EH (cell line): ENCODE measurements around the gene LRRC9.
A peak's percentile ranks its signal among the peaks of the same experiment; 100 is the strongest.
"Not testable (repeated sequence)": the region's sequence is repeated elsewhere in the genome, so short reads cannot be mapped to it uniquely, and the experiment has no call there.

ENCODE experiments used
- DNase-seq: peaks from one replicate; pipeline ENCODE4 v3.0.0-alpha.2; 2015; ENCODE audit warnings: low read depth

Gene LRRC9

DNA sequence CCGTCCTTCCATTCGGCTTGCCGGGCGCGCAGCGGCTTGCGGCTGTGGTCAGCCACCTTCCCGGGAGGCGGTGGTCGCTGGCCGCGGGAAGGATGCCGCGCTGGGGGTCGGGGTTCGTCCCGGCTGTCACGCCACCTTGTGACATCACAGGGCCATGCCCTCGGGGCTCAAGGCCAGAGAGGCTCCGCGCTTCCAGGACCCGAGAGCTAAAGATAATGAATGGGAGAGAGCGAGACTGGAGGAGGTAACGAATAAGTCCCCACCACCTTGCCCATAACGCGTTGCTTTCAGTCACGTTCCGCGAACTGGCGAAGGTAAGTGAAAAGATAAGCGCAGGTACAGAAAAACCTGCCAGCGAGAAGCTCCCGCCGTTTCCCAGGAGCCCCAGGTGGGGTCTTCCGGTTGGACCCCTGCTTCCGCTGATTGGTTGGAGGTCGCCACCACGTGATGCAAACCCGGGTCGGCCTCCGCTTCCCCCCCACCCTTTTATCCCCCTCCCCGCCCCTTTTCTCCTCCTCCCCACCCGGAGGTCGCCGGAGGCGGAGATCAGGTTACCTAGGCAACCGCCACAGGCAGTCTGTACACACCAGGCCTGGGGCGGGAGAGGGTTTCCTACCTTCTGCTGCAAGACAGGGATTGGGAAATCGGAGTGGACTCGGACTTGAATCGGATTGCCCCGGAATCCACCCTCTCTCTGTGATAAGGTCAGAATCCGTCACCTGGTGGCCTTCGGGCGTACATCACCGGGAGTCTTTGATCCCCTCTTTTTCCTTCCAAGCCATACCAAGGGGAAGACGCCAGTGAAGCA is at the start of gene LRRC9:
Gene LRRC9 (plus strand): TSS at position 575 of the 808 bp plus-strand sequence.
- no peak for DNase-seq

DNA sequence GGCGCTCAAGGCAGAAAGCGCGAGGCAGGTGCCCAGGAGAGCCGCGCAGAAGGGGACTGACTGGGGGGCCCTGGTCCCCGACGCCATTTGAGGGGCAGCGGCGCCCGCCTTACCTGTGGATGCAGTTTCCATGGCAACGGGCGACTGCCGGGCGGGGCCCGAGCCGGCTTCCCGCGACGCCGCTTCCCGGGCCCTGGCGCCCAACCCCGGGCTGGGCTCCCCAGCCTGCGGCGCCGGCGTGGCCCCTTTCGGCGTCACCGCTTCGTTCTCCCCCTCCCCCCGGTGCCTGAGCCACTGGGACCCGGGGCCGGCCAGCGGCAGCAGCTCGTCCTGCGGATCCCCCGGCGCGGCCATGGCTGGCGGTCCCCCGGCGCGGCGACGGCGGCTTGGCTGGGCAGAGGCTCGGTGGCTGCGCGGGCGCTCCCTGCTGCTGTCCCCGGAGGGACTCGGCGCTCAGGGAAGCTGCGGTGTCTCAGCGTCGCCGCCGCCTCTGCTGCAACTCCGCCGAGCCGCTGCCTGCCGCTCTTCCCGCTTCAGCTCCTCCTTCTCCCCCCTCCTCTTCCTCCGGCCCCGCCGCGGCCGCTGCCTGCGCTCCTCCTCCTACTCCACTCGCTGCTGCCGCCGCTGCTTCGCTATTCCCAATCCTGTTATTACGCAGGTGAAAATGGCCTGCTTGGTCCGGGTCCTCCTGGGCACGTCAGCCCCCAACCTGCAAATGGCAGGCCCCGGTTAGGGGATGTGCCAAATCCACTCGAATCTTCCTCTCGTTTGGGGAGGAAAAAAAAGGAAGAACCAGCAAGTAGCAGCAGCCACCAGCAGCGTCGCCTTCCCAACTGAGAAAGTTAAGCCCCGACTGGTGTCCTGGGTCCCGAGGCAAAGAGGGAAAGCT is 49.4 kb upstream of the LRRC9 start, which contains the start of gene RTN1:
Gene RTN1 (minus strand): TSS at position 500 of the 889 bp plus-strand sequence. CDS start 146 bp downstream, at position 354.
- peak; percentile 60 for DNase-seq

DNA sequence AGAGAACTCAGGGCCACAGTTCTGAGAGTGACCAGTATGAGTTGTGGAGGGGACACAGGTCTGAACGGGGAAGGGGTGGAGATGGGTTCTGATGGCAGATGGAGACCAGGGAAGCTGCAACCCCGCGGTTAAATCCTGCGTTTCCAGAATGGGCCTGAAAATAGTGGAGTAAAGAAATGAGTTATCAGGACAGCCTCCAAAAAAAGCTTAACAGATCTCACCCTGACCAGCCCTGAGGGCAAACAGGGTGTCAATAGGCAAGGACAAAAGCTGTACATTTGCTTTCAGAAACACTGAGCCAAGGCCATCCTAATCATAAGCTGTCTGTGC is 48.8 kb upstream of the LRRC9 start:
- no peak for DNase-seq

DNA sequence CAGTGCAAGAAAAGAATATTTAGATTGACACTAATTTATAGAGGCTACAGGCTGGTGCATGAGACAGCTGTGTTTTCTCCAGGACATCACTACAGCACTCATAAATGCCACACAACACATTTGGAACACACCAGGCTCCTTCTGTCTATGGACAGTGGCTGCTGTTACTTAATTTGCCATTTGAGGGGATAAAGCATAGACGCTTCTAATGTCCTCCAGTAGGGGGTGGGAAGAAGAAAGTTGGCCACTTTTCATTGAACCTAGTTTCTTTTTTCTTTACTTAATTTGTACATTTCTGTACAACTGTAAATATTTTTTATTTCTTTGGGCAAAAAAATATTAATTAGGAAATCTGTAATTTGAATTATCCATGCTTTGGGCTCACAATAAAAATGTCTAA is 37.0 kb upstream of the LRRC9 start:
- DNase-seq = peak; percentile 1

DNA sequence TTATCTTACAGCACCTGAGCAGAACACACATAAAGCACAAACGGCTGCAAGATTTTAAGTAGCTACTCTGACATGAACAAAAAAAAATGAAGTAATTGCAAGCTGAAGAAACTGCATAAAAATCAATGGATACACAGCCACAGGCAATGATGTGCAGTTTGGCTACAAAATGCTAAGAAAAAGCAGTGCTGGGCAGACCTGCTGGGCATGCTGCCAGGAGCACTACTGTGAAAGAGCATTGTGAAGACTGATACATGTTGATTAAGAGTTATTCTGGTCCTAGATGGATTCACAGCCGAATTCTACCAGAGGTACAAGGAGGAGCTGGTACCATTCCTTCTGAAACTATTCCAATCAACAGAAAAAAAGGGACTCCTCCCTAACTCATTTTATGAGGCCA is 29.3 kb upstream of the LRRC9 start:
- DNase-seq = no peak

DNA sequence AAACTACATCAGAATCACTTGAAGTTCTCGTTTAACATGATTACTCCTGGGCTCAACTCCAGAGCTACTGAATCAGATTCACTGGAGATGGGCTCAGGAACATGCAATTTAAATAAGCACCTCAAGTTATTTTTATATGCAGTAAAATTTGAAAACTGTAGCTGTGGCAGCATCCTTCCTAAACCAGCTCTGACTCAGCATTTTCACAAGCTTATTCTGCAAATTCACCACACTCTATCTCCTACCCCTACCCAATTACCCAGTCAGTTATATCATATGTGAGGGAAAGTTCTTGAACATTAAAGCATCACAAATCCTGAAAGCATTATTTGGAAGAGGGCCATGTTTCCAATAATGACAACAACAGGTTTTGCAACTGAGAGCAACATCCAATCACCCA is 24.2 kb upstream of the LRRC9 start:
- no peak for DNase-seq

DNA sequence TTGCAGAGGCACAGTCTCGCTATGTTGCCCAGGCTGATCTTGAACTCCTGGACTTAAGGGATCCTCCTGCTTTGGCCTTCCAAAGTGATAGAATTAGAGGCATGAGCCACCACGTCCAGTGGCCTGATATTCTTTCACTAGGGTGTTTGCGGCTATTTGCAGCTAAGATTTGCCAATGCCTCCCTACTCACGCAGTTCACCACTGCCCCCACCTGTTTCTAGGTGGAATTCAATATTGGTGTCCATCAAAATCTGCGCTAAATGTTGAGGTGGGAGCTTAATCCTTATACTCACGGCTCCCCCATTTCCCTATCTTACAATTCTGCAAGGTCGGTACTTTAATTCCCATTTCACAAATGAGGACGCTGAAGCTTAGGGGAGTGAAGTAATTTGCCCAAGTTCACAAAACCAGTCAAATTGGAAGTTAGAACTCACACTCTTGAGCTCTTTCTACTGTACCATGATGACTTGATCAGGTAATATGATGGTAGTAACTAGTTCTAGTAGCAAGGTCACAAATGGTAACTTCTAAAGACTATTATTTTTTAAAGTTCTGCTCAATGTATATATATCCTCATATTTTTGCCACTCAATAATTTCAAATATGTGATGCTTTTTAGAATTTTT is 22.1 kb upstream of the LRRC9 start:
- peak; percentile 7 for DNase-seq

DNA sequence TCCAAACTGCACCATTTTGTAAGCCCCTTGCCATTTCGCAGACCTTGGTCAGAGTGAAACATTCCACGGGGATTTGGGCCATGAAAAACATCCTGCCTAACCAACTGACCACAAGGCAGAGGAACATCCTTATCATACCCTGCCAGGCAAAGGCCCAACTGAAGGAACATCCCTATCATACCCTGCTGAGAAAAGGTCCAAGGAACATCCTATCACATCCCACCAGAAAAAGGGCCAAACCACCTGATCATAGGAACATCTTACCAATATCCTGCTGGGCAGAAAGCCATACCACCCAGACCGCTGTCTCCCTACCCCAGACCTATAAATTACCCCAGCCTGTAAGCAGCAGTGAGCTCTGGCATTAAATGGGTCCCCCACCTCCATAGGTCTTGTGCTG is 19.4 kb upstream of the LRRC9 start:
- DNase-seq = no peak

DNA sequence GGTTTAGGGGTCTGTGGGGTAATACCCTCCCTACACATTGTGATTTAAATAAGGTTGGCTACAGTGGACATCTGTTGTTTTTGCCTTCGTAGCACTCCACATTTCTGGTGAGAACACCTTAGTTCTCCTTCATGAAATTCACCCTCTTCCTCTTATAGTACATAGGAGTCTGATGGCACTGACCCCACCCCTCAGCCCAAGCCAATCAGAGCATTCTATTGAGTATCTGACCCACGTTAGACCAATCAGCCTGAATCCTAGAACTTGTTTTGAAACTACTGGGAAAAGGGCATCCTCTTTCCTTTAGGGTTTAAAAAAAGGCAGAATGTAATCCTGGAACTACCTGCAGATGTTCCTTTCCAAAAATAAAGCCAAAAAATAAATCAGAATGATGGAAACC is 15.8 kb upstream of the LRRC9 start:
- DNase-seq = no peak

DNA sequence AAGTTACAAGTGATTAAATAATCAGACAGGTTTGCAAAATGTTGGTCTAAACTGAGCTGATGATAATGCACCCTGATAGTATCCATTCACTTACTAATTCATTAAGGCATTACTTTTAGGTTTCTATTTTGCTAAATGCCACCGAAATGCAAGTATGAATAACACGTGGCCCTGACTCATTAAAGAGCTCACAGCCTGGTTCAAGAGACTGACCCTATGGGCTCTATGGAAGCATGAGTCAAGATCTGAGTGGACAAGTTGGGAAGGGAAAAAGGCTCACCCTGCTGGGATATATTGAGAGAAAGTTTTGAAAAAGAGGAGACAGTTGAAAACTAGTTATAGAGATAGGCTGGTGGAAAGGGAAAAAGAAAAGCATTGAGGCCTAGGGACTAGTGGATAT is 14.8 kb upstream of the LRRC9 start:
- no peak for DNase-seq

DNA sequence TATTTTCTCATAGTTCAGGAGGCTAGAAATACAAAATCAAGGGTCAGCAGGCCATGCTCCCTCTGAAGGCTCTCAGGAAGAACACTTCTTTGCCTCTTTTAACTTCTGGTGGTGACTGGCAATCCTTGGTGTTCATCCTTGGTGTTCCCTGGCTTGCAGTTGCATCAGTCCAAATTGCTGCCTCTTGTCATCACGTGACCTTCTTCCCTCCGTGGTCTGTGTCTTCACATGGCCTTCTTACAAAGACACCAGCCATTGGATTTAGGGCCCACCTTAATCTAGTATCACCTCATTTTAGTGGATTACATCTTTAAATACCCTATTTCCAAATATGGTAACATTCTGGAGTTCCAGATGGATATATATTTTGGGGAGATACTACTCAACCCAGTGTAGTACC is 7.5 kb upstream of the LRRC9 start:
- no peak for DNase-seq

DNA sequence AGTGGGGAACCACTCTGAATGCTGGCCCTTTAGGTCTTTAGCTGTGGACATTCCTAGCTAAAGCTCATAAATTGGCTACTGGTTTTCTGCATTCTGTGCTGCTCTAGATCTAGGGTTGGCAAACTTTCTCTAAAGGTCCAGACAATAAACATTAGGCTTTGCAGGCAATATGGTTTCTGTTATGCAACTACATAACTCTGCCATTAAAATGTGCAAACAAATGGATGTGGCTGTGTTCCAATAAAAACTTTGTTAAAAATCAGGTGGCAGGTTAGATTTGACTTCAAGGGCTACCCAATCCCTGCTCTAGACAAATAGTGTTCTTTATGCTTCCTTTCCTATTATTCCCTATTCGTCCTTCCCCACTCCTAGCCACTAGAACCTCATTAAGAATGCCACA is 6.8 kb upstream of the LRRC9 start:
- no peak for DNase-seq

DNA sequence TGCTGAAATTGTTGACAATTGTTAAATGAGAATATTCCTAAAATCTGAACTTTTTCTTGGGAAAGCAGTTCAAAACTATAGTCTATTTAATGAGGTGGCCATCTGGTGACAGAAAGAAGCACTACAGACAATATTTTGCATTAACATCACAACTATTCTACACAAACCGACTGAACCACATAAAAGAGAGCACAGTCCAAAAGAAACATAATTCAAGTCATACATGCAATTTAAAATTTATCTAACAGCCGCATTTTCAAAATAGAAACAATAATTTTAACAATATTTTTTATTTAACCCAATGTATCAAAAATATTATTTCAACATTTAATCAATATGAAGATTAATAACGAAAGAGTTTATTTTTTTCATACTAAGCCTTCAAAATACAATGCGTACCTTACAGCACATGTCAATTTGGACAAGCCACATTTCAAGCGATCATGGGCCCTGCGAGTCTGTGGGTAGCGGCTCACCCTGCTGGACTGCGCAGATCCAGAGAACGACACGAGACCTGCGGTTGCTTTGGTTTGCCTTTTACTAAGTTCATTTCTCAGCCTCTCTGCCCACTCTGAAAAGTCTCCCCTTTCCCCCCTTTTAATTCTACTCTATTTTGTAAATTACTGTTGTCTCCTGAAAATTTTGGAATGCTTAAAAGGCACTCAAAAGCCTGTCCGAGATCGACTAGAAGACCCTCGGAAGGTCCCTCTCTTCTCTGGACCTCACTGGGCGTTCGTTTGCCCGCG is 947 bp upstream of the LRRC9 start:
- DNase-seq = peak; percentile 34

DNA sequence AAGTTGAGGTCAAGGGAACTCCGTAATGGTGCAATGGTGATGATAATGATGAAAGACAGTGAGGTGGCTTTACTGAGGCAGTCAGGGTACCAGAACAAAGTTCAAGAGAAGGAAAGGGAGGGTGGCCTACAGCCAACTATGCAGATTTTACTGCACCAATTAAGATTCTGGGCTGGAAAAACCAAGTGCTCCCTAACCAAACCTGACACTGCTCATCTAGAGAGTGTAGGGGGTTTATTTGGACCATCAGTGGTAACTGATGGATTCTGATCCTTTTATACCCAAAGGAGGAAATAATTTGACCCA is 387 bp downstream of the LRRC9 start:
- DNase-seq = no peak

DNA sequence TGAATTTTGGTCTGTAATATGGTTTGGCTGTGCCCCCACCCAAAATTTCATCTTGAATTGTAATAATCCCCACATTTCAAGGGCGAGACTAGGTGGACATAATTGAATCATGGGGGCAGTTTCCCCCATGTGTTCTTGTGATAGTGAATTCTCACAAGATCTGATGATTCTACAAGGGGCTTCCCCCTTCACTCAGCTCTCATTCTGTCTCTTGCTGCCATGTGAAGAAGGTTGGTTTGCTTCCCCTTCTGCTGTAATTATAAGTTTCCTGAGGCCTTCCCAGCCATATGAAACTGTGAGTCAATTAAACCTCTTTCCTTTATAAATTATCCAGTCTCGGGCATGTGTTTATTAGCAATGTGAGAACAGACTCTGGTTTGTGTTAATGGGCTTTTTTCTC is 5.9 kb downstream of the LRRC9 start:
- DNase-seq = no peak

DNA sequence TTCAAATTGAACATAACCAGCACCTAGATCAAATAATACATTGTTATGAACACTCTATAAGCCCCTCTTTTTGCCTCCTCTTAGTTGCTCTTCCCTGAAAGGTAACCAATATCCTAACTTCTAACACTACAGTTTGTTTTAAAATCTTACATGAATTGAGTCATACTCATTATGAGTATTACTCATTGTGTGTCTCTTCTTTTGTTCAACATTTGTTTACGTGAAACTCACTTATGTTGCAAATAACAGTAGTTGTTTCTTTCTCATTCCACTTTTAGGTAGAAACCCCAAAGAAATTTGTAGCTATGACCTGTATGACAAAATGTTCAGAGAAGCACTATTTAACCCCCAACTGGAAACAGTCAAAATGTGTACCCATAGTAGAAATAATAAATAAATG is 6.6 kb downstream of the LRRC9 start:
- no peak for DNase-seq

DNA sequence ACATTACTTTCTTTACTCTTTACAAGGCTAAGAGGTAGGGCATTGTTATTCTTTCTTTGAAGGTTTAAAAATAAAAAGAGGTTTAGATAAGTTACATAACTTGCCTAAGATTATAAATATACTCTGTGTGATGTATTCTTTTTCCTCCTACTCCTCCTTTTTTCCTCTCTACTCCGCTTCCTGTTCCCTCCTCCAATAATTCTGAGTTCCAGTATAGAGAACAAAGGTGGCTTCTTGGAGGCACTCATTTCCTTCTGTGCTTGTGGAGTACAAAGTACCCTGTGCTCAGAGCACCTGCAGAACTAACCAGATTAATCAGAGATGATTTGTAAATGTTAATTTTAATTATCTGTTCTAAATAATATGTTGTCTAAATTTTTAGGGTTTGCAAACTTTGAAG is 11.3 kb downstream of the LRRC9 start:
- DNase-seq = no peak

DNA sequence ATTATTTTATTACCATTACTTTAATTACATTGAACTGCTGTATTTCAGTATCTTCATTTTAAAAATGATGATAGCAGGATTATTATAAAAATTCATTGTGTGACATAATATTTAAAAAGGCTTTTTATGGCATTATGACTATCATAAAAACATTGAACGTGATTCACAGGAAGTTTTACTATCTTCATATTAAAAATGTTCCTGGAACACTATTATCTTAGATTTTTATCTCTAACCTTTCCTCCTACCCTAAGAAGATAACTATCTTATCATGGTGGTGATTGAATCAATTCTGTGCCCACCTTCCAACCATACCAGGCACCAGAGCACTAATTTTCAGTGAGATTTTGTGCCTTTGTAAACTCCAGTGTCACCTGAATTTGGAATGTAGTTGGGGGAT is 16.2 kb downstream of the LRRC9 start:
- no peak for DNase-seq

DNA sequence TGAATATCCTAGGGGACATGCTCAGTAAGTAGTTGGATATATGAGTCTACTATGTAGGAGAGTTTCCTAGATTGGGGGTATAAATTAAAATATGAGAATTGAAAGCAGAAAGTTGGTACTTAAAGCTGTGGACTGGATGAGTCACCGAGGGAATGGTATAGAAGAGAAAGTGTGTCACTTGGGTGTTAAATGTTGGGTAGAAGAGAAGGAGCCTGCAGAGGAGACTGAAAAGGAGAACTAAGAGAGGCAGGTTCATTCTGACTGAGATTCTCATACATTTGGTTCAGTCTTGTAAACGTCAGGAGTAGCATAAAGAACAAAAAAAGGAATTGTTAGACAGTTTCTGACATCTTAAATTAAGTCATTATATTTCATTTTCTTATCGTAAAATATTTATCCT is 19.9 kb downstream of the LRRC9 start:
- no peak for DNase-seq

DNA sequence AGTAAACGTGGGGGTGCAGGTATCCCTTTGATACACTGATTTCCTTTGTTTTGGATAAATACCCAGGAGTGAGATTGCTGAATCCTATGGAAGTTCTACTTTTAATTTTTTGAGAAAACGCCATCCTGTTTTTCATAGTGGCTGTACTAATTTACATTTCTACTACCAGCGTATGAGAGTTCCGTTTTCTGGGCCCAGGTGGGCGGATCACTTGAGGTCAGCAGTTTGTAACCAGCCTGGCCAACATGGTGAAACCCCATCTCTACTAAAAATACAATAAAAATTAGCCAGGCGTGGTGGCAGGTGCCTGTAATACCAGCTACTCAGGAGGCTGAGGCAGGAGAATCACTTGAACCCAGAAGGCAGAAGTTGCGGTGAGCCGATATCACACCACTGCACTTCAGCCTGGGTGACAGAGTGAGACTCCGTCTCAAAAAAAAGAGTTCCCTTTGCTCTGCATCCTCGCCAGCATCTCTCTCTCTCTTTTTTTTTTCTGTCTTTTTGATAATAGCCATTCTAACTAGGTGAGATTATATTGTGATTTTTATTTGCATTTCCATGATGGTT is 22.4 kb downstream of the LRRC9 start:
- not testable (repeated sequence) for DNase-seq

DNA sequence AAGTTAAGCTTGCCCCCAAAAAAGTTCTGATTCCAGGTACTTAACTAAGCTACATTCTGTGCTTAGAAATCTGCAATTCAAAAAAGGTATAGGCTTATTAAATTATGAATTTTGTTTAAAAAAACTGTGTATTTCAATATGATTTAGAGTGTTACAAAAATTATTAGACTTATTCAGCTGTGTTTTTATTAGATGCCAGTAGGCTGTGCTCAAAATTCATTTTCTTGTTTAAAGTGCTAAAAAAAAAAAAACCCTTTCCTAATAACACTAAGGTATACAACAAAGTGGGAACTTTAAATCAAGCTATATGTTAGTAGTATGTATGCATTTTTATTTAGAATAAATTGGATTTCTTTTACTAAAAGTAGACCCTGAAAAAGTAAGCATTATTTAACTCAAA is 25.0 kb downstream of the LRRC9 start:
- no peak for DNase-seq

DNA sequence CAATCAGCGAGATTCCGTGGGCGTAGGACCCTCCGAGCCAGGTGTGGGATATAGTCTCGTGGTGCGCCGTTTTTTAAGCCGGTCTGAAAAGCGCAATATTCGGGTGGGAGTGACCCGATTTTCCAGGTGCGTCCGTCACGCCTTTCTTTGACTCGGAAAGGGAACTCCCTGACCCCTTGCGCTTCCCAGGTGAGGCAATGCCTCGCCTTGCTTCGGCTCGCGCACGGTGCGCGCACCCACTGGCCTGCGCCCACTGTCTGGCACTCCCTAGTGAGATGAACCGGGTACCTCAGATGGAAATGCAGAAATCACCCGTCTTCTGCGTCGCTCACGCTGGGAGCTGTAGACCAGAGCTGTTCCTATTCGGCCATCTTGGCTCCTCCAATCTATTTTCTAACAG is 32.2 kb downstream of the LRRC9 start:
- not testable (repeated sequence) for DNase-seq
